Retinal pigment epithelial cell (primary cell): Measurements from ENCODE around the gene ZNF710.
"Not testable (repeated sequence)": the region's sequence is repeated elsewhere in the genome, so short reads cannot be mapped to it uniquely, and the experiment has no call there.

ENCODE experiments used
- DNase-seq: peaks from one replicate; pipeline ENCODE4 v3.0.0-alpha.2; 2010; ENCODE audit warnings: low read depth
- H3K4me3 ChIP-seq: 2 replicates; pipeline ENCODE4 v1.5.1; 2011; ENCODE audit warnings: mild to moderate bottlenecking, low read length, control low read depth, moderate library complexity
- TF ChIP-seq, protein P1 (sequence below): conservative IDR thresholded peaks from 2 replicates; pipeline ENCODE4 v1.5.1; 2011; ENCODE audit warnings: low read depth, low read length, control low read depth, inconsistent platforms

The ZNF710 gene

DNA sequence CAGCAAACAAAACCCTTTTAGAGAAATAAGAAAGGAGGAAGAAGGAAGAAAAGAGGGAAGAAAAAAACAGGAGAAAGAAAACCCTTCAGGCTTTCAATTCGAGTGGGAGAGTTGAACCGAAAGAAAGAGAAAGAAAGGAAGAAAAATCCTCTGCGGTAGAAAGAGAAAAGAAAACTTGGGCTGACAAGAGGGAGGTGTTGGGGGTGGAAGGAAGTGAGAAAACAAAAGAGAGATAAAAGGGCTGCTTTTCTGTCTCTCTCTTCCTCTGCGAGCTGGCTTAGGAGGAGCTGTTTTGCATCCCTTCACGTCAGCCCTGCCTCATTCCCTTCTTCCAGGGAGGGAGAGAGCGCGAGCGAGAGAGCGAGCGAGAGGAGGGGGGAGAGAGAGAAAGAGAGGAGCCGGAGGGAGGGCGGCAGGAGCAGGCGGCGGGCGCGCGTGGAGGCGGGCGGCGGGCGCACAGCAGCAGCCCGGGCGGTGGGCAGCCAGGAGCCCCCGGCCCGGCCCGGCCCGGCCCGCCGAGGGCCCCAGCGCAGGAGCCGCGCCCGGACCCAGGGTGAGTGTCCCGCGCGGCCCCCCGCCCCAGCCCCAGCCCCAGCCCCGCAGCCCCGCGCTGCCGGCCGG, at the start of gene ZNF710:
ZNF710 (plus strand) TSS at position 263 of the 621 bp plus-strand sequence. CDS start 65,814 bp downstream, outside the sequence.
- H3K4me3 ChIP-seq: peak within 1 kb of the TSS; percentile 71
- TF ChIP-seq, protein P1, sequence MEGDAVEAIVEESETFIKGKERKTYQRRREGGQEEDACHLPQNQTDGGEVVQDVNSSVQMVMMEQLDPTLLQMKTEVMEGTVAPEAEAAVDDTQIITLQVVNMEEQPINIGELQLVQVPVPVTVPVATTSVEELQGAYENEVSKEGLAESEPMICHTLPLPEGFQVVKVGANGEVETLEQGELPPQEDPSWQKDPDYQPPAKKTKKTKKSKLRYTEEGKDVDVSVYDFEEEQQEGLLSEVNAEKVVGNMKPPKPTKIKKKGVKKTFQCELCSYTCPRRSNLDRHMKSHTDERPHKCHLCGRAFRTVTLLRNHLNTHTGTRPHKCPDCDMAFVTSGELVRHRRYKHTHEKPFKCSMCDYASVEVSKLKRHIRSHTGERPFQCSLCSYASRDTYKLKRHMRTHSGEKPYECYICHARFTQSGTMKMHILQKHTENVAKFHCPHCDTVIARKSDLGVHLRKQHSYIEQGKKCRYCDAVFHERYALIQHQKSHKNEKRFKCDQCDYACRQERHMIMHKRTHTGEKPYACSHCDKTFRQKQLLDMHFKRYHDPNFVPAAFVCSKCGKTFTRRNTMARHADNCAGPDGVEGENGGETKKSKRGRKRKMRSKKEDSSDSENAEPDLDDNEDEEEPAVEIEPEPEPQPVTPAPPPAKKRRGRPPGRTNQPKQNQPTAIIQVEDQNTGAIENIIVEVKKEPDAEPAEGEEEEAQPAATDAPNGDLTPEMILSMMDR: no peak
- no peak for DNase-seq

- no peak for DNase-seq
- TF ChIP-seq, protein P1: no peak
- no peak overlapping the region for H3K4me3 ChIP-seq
Observed at GRCh38 chr15:89954541-89954940, 46.6 kb upstream of the ZNF710 start.

GRCh38 chr15:89955449-89955998, 45.6 kb upstream of the ZNF710 start:
- H3K4me3 ChIP-seq, DNase-seq: not testable (repeated sequence)

- TF ChIP-seq, protein P1: no peak
- DNase-seq: no peak
Observed at GRCh38 chr15:89958107-89958805, 42.9 kb upstream of the ZNF710 start.

DNA sequence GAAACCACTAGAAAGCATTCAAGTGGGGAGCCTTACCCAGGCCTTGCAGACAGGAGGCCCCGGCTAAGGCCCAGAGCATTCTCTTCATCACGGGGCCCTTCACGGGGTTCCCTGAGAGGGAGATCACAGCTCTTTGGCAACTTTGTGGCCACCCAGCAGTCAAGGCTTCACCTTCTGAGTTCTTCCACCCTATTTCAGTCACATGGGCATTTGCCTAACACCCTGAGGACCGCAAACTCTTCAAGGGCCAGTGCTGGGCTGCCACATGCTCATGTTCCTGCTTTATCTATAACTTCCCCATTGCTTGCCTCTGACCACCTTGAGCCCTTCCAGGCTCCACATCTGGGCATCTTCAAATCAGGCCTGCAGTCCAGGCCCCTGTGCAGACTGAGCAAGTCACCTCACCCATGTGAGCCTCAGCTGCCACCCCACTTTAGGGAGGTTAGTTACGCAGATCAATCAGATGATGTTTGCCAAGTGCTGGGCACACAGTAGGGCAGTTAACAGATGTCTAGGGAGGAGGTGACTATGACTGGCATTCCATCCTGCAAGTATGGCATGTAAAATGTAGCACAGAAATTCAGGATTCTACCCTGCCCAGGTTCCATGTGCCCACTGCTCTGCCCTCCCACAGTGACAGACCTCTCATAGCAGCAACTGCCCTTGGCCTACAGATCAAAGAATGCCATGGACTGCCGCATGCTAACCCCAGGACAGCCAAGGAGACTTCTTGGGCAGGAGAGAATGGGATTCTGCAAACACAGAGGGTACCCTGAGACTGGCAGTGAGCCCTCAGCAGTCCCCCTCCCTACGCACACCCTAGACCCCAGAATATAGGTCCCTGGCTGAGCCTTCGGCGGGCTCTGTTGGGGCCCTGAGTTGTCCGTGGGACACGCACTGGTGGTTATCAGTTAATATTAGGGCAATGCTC, 37.6 kb upstream of the ZNF710 start:
- TF ChIP-seq, protein P1: no peak
- DNase-seq: no peak
- no peak overlapping the region for H3K4me3 ChIP-seq

More at GRCh38 chr15:89958107-89958805, 42.9 kb upstream of the ZNF710 start:
- no peak overlapping the region for H3K4me3 ChIP-seq

DNA sequence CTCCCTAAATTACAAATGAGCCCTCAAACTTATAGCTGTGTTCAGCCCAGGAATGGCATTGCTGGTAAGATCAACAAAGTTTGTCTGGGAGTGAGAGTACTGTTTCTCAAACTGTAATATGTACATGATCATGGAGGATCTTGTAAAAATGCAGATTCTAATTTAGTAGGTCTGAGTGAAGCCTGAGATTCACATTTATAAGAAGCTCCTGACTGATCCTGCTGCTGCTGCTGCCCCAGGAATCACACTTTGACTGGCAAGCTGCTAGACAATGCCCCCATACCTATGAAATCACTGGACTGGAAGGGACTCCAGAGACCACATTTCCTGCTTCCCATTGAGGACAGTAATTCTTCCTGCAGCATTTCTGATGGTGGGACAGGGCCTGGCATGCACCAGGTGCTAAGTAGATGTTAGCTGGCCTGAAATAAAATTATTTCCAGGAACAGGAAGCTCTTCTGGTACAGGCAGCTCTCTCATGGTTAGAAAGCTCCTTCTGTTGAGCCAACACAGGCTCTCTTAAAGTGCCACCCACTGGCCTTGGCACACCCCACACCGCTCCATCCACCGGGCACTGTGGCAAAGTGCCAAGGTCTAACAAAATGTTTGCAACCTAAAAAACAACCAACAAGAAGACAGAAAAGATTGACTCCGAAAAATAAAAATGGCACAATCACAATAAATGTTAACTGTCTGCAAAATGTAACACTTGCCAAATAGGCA, 36.7 kb upstream of the ZNF710 start:
- no peak for DNase-seq
- TF ChIP-seq, protein P1: no peak
- no peak overlapping the region for H3K4me3 ChIP-seq
